Left ventricle myocardium inferior (tissue), 1 donor: ENCODE results near the gene RBM19. TPM values are rescaled to one million over a fixed set of nuclear protein-coding genes. Genes with fewer than 3 reads are reported as not detected.

Experiments used
- DNase-seq: peaks from one replicate; pipeline ENCODE4 v3.0.0-alpha.2; 2020
- H3K27ac ChIP-seq: fragments of 200-600 bp; replicated peaks from 2 replicates; pipeline ENCODE4 v1.8.0; 2021
- H3K27me3 ChIP-seq: fragments of 200-600 bp; 2 replicates; pipeline ENCODE4 v1.8.0; 2021; ENCODE audit warnings: low read depth
- H3K36me3 ChIP-seq: fragments of 200-600 bp; 2 replicates; pipeline ENCODE4 v1.8.0; 2021
- H3K4me1 ChIP-seq: fragments of 200-600 bp; 2 replicates; pipeline ENCODE4 v1.8.0; 2021
- H3K4me3 ChIP-seq: fragments of 200-600 bp; 2 replicates; pipeline ENCODE4 v1.8.0; 2021; ENCODE audit warnings: mild to moderate bottlenecking, moderate library complexity
- H3K9me3 ChIP-seq: fragments of 200-600 bp; replicated peaks from 2 replicates; pipeline ENCODE4 v1.8.0; 2021
- intact Hi-C: fragments of 100-400 bp; cut with micrococcal nuclease; formaldehyde crosslinking; loops from one replicate; pipeline ENCODE4 v1.11.0; 2022
- total RNA-seq: library from RNA; stranded (reverse); fragmentation: NEBNext Ultra II Directional; extraction: Animal tissue kit (Norgen Biotek cat#: 25700); gene quantifications from one replicate; pipeline ENCODE4 v1.2.1, GENCODE V29; 2021
- TF ChIP-seq, protein P1 (sequence below): fragments of 200-600 bp; IDR thresholded peaks from 2 replicates; pipeline ENCODE4 v1.8.0; 2021; ENCODE audit warnings: antibody characterized with exemption, mild to moderate bottlenecking, borderline replicate concordance
- donor health status: DM: no; HTN: yes; CAD: no; lungs with severe emphysema.

RBM19 gene
- total RNA-seq, 1 donor from 2014 or later, result 18.9 TPM

DNA sequence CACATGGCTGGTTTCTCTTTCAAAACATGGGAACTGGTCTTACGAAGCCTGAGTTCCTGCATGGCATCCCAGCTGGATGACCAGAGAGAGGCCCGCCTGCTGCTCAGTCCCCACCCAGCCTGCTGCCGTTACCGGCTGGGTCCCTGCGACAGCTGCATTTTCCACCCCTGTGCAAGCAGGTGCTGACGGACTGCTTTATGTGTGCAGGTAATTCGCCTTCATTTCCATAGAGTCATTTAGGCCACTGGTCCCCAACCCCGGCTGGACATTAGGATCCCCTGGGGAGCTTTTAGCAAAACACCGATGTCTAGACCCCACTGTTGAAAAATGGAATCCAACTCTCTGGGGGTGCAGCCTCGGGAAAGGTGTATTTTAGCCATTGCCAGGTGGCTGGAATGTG is 51.9 kb downstream of the RBM19 start:
- DNase-seq, result no peak
- no peaks in the 10 kb centered on the region for H3K9me3 ChIP-seq
- intact Hi-C loops, result loop anchor here (5.0 kb wide), 1 partner anchor 452 kb away; no protein-coding TSS in a partner anchor
- TF ChIP-seq, protein P1, sequence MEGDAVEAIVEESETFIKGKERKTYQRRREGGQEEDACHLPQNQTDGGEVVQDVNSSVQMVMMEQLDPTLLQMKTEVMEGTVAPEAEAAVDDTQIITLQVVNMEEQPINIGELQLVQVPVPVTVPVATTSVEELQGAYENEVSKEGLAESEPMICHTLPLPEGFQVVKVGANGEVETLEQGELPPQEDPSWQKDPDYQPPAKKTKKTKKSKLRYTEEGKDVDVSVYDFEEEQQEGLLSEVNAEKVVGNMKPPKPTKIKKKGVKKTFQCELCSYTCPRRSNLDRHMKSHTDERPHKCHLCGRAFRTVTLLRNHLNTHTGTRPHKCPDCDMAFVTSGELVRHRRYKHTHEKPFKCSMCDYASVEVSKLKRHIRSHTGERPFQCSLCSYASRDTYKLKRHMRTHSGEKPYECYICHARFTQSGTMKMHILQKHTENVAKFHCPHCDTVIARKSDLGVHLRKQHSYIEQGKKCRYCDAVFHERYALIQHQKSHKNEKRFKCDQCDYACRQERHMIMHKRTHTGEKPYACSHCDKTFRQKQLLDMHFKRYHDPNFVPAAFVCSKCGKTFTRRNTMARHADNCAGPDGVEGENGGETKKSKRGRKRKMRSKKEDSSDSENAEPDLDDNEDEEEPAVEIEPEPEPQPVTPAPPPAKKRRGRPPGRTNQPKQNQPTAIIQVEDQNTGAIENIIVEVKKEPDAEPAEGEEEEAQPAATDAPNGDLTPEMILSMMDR, result no peak
- H3K27ac ChIP-seq, result no peak overlapping the region
- H3K36me3 ChIP-seq, result peaks cover 74% of the 10 kb centered on the region
- H3K27me3 ChIP-seq, result no peaks in the 10 kb centered on the region
- no peaks in the 10 kb centered on the region for H3K4me1 ChIP-seq
- no peak overlapping the region for H3K4me3 ChIP-seq

DNA sequence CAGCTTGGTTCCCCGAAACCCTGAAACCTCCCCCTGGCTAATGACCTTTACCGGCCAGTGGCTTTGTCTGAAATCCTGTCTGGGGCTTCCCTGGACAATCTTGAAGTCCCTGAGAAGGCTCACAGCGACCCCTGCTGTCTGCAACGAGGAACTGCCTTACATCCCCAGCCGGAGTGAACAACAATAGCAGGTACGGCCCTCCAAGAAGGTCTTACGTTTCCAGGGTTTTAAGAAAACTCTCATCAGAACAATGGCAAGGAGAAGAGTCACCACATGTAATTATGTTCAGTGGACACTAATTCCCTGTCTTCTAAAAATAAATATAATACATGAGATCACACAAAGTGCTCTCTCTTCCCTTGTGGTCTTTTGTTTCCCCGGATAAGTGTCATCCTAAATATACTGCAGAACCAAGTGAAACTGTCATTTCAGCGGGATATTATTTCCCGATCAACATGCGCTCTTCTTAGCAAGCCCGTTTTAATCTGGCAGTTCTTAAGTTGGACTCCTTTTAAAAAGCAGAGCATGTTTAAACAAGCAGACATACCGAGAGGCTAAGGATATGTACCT is 53.3 kb downstream of the RBM19 start:
- Histone ChIP-seq H3K4me1 (no peaks in the 10 kb centered on the region), H3K9me3 (no peaks in the 10 kb centered on the region), H3K27me3 (no peaks in the 10 kb centered on the region), H3K36me3 (peaks cover 78% of the 10 kb centered on the region), H3K27ac (no peak overlapping the region), H3K4me3 (no peak overlapping the region)
- peak; percentile 53 for DNase-seq
- TF ChIP-seq, protein P1, result peak; percentile 88
- intact Hi-C loops, result loop anchor here (5.0 kb wide), 1 partner anchor 451 kb away; no protein-coding TSS in a partner anchor

DNA sequence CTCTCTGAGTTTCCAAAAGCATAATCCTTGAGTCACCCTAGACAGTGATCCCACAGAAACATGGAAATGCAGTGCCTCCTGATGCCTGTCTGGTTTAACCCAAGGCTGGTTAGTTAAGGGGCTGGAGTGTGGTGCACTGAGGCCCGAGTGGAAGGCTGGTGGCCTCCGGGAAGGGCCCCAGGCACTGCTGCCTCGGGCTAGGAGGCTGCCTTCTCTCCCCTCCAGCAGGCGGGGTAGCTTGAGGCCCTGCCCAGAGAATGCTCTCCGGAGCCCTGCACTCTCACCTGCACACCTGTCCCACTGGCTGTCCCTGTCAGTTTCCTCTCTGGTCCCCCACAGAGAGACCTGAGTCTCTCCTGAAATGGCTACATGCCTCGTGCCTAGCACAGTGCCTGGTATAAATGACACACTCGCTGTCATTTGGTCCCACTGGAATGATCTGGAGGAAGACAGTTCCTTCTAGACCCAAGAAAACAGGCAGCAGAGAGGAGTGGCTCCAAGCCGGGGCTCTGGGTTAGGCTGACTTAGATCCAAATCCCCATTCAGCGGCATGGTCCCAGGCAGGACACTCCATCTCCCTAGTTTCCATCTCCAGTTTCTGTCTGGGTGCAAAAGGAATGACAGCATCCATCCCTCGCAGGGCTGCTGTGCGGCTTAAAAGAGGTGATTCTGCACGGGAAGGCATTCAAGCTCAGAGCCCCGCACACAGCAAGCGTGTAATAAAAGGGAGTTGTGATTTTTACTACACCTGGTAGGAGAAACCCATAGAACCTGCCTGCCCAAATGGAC is 54.0 kb downstream of the RBM19 start:
- peaks cover 78% of the 10 kb centered on the region for H3K36me3 ChIP-seq
- no peaks in the 10 kb centered on the region for H3K4me1 ChIP-seq
- H3K27ac ChIP-seq, result no peak overlapping the region
- no peaks in the 10 kb centered on the region for H3K9me3 ChIP-seq
- H3K4me3 ChIP-seq, result no peak overlapping the region
- TF ChIP-seq, protein P1, result no peak
- intact Hi-C loops, result loop anchor here (5.0 kb wide), 1 partner anchor 450 kb away; no protein-coding TSS in a partner anchor
- no peak for DNase-seq
- no peaks in the 10 kb centered on the region for H3K27me3 ChIP-seq

DNA sequence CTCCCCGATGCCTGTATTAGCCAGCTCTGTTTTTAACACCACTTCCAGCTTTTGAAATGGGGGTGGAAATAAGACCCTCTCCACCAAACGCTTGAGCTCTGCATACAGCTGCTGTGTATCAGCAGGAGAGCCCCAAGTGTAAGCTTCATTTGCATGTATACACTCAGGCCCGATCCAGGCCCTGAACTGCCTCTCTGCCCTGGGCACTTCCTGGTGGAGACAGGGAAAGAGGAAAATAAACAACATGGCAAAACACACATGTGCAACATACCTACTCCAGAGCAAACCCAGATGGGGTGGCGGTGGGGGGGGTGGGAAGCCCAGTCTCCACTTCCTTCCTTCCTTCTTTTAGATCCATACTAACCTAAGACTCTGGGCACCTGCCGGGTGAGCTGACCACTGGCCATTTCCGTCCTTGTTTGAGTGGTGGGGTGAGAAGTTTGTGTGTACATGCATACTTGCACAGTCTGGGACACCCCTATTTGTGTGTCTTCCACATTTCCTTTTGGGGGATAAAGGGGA is 55.3 kb downstream of the RBM19 start:
- Histone ChIP-seq H3K4me1 (no peaks in the 10 kb centered on the region), H3K36me3 (peaks cover 80% of the 10 kb centered on the region), H3K27ac (no peak overlapping the region), H3K4me3 (no peak overlapping the region), H3K27me3 (no peaks in the 10 kb centered on the region), H3K9me3 (no peaks in the 10 kb centered on the region)
- TF ChIP-seq, protein P1, result no peak
- no peak for DNase-seq
- intact Hi-C loops, result loop anchor here (5.0 kb wide), 1 partner anchor 449 kb away; no protein-coding TSS in a partner anchor

DNA sequence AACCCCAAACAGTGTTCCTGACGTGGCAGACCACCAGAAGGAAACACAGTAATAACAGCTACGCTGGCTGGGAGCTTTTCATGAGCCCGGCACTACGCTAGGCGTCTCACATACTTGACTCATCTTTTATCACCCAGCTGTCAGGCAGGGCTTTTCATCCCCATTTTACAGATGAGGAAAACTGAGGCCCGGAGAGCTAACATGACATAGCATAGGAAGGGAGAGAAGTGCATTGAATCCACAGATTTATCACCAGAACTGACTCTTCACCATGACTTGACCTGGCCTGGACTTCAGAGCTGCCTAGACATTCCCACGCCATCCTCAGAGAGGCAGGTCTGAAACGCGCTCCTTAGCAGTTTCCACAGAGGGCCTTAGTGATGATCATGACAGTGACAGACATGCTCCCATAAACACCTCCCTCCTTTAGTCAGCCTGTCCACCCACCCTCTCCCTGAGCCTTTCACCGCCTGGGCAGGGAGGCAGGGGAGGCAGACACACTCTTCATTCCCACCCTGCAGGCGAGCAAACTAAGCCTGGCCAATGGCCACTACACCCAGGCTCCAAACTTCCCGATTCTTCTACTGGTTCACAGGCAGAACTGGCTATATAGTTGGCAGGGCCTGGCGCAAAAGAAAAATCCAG is 56.2 kb downstream of the RBM19 start:
- H3K36me3 ChIP-seq, result peaks cover 76% of the 10 kb centered on the region
- no peak for DNase-seq
- intact Hi-C loops, result loop anchor here (5.0 kb wide), 1 partner anchor 448 kb away; no protein-coding TSS in a partner anchor

More for the DNA sequence above, 56.2 kb downstream of the RBM19 start:
- Histone ChIP-seq H3K4me3 (no peak overlapping the region), H3K4me1 (no peaks in the 10 kb centered on the region), H3K9me3 (no peaks in the 10 kb centered on the region), H3K27ac (no peak overlapping the region), H3K27me3 (no peaks in the 10 kb centered on the region)
- TF ChIP-seq, protein P1, result no peak
